ENCODE data around the gene SPECC1. TPM values are rescaled to one million over a fixed set of nuclear protein-coding genes. Genes with fewer than 3 reads are reported as not detected.
"Not testable (repeated sequence)": the region's sequence is repeated elsewhere in the genome, so short reads cannot be mapped to it uniquely, and the experiment has no call there.

The SPECC1 gene, protein sequence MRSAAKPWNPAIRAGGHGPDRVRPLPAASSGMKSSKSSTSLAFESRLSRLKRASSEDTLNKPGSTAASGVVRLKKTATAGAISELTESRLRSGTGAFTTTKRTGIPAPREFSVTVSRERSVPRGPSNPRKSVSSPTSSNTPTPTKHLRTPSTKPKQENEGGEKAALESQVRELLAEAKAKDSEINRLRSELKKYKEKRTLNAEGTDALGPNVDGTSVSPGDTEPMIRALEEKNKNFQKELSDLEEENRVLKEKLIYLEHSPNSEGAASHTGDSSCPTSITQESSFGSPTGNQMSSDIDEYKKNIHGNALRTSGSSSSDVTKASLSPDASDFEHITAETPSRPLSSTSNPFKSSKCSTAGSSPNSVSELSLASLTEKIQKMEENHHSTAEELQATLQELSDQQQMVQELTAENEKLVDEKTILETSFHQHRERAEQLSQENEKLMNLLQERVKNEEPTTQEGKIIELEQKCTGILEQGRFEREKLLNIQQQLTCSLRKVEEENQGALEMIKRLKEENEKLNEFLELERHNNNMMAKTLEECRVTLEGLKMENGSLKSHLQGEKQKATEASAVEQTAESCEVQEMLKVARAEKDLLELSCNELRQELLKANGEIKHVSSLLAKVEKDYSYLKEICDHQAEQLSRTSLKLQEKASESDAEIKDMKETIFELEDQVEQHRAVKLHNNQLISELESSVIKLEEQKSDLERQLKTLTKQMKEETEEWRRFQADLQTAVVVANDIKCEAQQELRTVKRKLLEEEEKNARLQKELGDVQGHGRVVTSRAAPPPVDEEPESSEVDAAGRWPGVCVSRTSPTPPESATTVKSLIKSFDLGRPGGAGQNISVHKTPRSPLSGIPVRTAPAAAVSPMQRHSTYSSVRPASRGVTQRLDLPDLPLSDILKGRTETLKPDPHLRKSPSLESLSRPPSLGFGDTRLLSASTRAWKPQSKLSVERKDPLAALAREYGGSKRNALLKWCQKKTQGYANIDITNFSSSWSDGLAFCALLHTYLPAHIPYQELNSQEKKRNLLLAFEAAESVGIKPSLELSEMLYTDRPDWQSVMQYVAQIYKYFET
- 48.4 TPM for total RNA-seq

DNA sequence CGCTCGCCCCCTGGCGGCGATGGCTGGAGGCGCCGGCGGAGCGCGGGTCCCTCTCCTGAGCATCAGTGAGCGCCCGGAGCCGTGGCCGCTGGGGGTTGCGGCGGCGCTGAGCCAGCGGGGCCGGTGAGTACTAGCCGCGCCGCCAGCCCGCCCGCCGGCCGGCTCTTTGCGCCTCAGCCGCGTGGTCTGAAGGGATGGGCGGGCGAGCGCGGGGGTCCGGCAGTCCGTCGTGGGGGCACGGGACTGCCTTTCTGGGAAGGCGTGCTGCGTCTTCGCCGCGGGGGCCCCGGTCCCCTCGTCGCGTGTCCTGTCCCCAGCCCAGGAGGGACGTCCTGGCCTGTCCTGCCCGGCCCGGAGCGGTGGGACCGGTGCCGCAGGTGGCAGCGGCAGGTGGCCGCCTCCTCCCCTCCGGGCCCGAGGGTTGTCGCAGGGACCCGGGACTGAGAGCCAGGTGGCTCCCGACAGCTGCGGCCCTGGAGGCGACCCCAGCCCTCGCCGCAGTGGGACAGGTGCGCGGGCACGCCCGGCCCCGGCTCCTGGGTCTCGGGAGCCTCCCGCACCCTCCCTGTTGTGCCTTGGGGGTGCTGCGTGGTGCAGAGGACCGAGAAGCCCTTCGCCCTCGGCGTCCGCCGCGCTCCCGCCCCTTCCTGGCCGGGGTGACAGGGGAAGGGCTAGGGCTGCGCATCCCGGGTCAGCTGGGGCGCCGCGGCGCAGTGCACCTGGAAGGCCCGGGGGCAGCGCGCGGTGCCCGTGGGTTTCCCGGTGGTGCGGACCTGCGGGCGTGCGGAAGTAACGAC lies at the start of gene SPECC1:
SPECC1 (plus strand) TSS at position 58 of the 797 bp plus-strand sequence. CDS start 87,293 bp downstream, outside the sequence.
- Histone ChIP-seq H3K4me3 (ENCODE audit: low read length) (peak within 1 kb of the TSS; percentile 48), H3K9me3 (ENCODE audit: low read depth, low read length) (no peaks in the 10 kb centered on the region), H3K27me3 (ENCODE audit: insufficient read depth, low read length) (peaks cover 58% of the 10 kb centered on the region), H3K4me1 (ENCODE audit: insufficient read depth, low read length) (peaks cover 20% of the 10 kb centered on the region)

DNA sequence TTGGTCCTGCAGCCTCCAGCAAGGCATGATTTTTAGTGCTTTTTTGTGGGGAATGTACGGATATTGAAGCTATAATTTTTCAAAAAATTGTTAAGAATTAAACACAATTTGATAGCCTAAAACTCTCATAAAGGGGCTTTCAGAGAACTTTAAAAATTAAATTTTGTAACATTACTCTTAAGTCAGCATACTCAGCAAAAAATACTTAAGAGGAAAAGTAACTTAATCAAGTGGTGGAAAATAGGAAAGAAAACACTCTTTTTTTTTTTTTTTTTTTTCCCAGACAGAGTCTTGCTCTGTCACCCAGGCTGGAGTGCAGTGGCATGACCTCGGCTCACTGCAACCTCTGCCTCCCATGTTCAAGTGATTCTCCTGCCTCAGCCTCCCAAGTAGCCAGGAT lies 46.2 kb upstream of the SPECC1 start:
- H3K4me3 ChIP-seq (ENCODE audit: low read length); H3K9me3 ChIP-seq (ENCODE audit: low read depth, low read length); H3K4me1 ChIP-seq (ENCODE audit: insufficient read depth, low read length); H3K27me3 ChIP-seq (ENCODE audit: insufficient read depth, low read length): not testable (repeated sequence)

- no peaks in the 10 kb centered on the region for H3K9me3 ChIP-seq (ENCODE audit: low read depth, low read length)
- no peak overlapping the region for H3K4me3 ChIP-seq (ENCODE audit: low read length)
- no peaks in the 10 kb centered on the region for H3K27me3 ChIP-seq (ENCODE audit: insufficient read depth, low read length)
- H3K4me1 ChIP-seq (ENCODE audit: insufficient read depth, low read length), result peaks cover 51% of the 10 kb centered on the region
Measured at GRCh38 chr17:19973156-19973555, 36.0 kb upstream of the SPECC1 start.

- H3K4me1 ChIP-seq (ENCODE audit: insufficient read depth, low read length), result peaks cover 75% of the 10 kb centered on the region
- H3K4me3 ChIP-seq (ENCODE audit: low read length), result no peak overlapping the region
- no peaks in the 10 kb centered on the region for H3K27me3 ChIP-seq (ENCODE audit: insufficient read depth, low read length)
- no peaks in the 10 kb centered on the region for H3K9me3 ChIP-seq (ENCODE audit: low read depth, low read length)
Measured at GRCh38 chr17:19975601-19976000, 33.6 kb upstream of the SPECC1 start.

DNA sequence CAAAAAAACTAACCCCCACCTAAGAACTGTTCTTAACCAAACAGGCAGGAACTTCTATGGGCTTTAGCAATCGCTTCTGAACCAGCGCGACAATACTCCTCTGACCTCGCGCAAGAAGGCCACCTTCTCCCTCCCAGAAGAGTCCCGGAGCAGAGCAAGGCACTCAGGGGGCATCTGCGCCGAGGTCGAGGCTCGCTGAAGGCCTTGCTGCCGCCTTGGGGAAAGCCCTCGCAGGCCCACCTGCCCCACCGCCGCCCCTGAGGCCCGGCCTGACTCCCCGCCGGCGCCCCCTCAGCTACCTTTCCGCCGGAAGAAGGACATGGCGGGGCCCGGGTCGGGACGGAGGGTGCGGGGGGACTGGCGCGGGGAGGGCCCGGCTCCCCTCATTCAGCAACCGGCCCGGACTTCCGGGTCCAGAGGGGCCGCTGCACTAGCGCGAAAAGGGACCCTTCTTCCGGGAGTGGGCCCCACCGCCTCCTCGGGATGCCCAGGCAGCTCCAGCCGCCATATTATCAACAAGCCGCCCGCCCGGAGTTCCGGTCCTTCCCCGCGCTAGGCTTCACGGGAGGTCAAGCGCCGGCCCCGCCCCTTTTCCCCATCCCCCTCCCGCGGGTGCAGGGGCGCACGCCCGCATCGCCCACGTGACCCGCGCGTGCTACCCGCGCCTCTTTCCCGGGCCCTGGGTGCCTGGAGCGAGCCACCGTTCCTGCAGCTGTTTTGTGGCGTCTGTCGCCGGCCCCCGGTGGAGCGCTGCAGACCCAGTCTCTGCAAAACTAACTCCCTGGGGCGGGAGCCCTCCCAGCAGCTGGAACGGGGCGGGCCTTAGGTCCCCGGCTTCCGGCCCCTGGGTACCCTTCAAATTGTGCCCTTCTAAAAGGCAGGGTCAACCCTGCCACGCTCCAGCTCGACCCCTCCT lies 31.6 kb upstream of the SPECC1 start, which contains the start of gene AKAP10:
AKAP10 (minus strand) TSS at position 536 of the 916 bp plus-strand sequence; CDS start at position 387, 149 bp downstream.
- Histone ChIP-seq H3K9me3 (ENCODE audit: low read depth, low read length) (no peaks in the 10 kb centered on the region), H3K27me3 (ENCODE audit: insufficient read depth, low read length) (no peaks in the 10 kb centered on the region), H3K4me1 (ENCODE audit: insufficient read depth, low read length) (peaks cover 71% of the 10 kb centered on the region), H3K4me3 (ENCODE audit: low read length) (peak within 1 kb of the TSS; percentile 83)

GRCh38 chr17:19978209-19978802 lies 30.9 kb upstream of the SPECC1 start:
- H3K9me3 ChIP-seq (ENCODE audit: low read depth, low read length), result no peaks in the 10 kb centered on the region
- peak overlapping the region; percentile 83 for H3K4me3 ChIP-seq (ENCODE audit: low read length)
- no peaks in the 10 kb centered on the region for H3K27me3 ChIP-seq (ENCODE audit: insufficient read depth, low read length)
- peaks cover 63% of the 10 kb centered on the region for H3K4me1 ChIP-seq (ENCODE audit: insufficient read depth, low read length)

- Histone ChIP-seq H3K27me3 (ENCODE audit: insufficient read depth, low read length) (no peaks in the 10 kb centered on the region), H3K9me3 (ENCODE audit: low read depth, low read length) (no peaks in the 10 kb centered on the region), H3K4me1 (ENCODE audit: insufficient read depth, low read length) (peaks cover 60% of the 10 kb centered on the region), H3K4me3 (ENCODE audit: low read length) (peak overlapping the region; percentile 83)
Measured at GRCh38 chr17:19978805-19979211, 30.4 kb upstream of the SPECC1 start.

DNA sequence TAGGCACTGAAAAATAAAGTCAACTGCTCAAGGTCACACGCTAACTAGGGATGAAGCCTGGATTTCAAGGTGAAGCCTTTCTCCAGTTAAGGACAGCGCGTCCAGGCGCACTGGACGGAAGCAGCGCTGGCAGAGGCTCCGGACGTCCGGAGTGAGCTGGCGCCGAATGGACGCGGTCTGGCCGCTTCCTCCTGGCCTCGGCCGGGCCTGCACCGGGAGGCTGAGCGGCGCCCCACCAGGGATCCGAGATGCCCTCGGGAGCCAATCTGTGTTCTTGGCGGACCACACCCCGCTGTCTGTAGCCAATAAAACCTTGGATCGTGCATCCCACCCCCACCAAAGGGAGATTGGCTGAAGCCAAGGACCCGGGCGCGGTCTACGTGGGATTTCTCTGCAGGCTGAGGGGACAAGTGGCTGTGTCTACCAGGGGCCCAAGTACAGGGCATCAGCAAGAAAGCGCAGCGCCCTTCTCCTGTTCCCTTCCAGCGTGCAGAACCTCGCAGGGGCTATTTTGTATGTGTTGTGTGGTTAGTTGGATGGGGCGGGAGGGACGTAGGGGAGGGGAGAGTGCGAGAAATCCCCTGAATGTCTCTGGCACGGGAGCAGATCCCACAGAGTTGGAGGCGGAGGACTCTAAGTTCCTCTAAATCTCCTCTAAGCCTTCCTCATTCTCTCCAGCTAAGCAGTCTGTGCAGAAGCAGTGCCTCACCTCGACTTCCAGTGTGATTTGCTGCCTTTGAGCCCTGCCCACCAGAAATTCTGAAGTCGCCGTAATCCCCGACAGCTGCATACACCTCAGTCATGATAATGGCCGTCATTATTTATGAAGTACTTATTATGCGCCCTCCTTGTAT lies 29.0 kb upstream of the SPECC1 start:
- Histone ChIP-seq H3K4me1 (ENCODE audit: insufficient read depth, low read length) (peaks cover 48% of the 10 kb centered on the region), H3K4me3 (ENCODE audit: low read length) (no peak overlapping the region), H3K27me3 (ENCODE audit: insufficient read depth, low read length) (no peaks in the 10 kb centered on the region), H3K9me3 (ENCODE audit: low read depth, low read length) (no peaks in the 10 kb centered on the region)

- no peaks in the 10 kb centered on the region for H3K4me1 ChIP-seq (ENCODE audit: insufficient read depth, low read length)
- H3K9me3 ChIP-seq (ENCODE audit: low read depth, low read length), result no peaks in the 10 kb centered on the region
- no peaks in the 10 kb centered on the region for H3K27me3 ChIP-seq (ENCODE audit: insufficient read depth, low read length)
- H3K4me3 ChIP-seq (ENCODE audit: low read length), result no peak overlapping the region
Measured at GRCh38 chr17:19986941-19987861, 22.0 kb upstream of the SPECC1 start.

DNA sequence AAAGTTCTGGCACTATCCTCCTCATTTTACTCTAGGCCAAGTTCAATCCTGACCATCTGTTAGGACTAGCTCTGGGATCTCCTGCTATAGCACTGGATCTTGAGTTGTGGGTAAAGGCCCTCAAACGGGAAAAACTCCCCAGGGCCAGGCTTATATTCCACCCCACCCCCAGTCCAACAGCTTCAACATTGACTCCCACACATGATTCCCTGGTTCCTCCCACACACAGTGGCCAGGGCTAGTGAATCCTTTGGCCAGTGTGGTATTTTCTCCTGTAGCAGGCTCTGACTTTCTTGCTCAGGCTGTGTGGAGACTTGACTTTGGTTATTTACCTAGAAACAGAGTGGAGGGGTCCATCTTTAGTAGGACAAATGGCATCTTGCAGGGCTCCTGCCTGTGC lies 21.3 kb upstream of the SPECC1 start:
- H3K27me3 ChIP-seq (ENCODE audit: insufficient read depth, low read length), result no peaks in the 10 kb centered on the region
- peaks cover under 1% of the 10 kb centered on the region for H3K4me1 ChIP-seq (ENCODE audit: insufficient read depth, low read length)
- no peak overlapping the region for H3K4me3 ChIP-seq (ENCODE audit: low read length)
- H3K9me3 ChIP-seq (ENCODE audit: low read depth, low read length), result no peaks in the 10 kb centered on the region

DNA sequence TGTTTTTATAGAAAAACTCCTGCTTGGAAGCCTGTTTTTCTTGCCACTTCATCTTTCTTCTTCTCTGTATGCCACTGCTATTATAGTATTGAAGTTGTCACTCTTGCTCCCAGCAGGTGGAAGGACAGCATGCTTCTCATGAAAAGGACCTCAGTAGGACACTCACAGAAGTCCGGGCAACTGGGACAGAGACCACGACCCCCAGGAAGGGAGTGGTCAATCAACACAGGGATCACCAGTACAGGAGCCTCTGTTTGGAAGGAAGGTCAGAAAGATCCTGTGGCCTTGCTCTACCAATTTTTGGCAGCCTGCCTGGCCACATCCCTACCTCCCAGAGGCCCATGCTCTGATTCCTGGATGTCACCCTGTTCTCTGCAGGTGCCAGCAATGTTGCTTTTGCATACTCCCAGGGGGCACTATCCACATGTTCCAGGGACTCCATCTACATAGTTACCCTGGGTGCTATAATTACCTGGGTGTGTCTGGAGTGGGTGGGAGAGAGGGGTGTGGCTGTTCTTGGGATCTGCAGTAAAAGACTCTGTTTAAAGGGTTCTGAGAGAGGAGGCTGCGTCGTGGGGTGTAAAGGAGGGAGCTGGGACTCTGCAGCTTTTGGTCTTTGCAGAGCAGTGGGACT lies 17.8 kb upstream of the SPECC1 start:
- H3K27me3 ChIP-seq (ENCODE audit: insufficient read depth, low read length), result no peaks in the 10 kb centered on the region
- no peaks in the 10 kb centered on the region for H3K9me3 ChIP-seq (ENCODE audit: low read depth, low read length)

More for the DNA sequence above, 17.8 kb upstream of the SPECC1 start:
- Histone ChIP-seq H3K4me3 (ENCODE audit: low read length) (no peak overlapping the region), H3K4me1 (ENCODE audit: insufficient read depth, low read length) (peaks cover 3% of the 10 kb centered on the region)

All from mononuclear cell (primary cell).